Germinal center (tissue), 1 donor: ENCODE measurements around the gene NTNG1.

Source experiments
- DNase-seq: peaks from one replicate; pipeline ENCODE4 v3.0.0; 2012; ENCODE audit warnings: mixed read lengths, low spot score

Gene NTNG1

DNA sequence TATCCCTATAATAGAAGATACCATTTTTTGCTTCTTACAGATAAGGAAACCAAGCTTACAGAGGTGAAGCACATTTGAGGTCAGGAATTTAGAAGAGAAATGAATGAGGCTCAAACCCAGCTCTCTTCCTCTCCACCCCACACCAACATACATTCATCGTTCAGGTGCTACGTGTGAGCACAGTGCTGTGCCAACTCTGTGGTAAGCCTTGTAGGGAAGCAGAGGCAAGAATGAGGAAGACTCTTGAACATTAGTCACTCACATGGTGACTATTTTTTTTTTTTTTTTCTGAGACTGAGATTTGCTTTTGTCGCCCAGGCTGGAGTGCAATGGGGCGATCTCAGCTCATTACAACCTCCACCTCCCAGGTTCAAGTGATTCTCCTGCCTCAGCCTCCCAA lies 314.0 kb downstream of the NTNG1 start:
- no peak for DNase-seq

DNA sequence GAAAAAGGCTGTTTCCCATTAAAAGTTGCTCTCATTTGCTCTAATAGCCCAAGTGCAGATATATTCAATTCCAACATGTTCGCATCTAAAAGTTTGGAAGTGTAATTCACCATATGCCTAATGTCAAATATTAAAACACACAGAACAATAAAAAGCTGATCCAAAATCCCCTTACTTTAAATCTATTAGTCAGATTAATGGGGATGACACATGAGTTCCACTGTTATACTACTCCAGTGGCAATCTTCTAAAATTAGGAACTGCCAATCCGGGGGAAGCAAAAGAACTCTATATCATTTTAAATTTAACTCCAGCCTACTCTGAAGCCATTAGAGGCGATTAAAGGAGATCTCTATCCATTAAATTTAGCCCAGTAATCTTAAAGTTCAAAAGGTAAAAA lies 317.1 kb downstream of the NTNG1 start:
- DNase-seq, result no peak

DNA sequence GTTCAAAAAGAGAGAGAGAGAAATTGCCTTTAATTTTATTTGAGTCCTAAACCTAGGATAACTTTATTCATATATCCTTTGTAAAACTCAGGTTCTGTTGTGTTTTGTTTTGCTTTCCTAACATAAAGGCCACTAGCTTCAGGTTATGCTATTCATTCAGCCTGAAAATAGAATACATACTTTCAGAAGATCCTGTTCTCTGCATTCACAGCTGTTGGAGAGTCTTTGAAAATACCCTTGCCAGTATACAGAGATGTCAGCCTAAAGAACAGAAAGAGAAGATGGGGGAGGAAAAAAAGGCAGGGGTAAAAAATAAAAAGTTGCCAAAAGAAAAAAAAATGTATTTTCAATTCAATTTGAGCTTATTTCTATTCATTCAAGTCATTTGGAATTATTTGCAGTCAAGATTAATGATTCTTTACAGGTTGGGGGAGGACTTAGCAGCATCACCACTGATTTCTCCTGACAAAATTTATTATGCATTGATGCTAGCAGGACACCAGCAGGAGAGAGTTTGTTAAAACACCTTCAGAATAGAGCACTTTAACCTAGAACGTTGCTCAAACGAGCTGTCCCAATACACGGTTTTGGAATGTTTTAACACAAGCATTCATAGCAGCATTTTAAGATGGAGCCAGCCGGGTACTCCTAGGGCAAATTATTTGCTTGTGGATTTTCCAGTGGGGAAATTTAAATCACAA lies 318.5 kb downstream of the NTNG1 start:
- DNase-seq, result no peak

DNA sequence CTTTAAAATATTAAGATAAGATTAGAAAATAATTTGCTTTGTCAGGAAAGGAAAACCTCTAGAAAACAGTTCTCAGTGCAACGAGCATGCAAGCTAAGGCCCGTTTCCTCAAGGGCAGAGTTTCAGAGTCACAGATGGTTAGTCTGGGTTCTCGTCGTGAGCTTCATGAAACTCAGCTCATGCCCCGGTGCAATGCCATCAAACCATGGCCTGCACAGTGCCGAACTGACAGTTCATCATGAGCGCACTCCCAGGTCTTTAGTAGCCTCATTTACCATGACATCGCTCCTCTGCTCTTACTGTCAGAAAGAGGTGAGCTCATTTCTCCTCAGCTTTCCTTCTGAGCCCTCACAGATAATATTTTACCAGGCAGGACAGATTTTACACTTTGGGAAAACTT lies 319.2 kb downstream of the NTNG1 start:
- DNase-seq, result no peak

DNA sequence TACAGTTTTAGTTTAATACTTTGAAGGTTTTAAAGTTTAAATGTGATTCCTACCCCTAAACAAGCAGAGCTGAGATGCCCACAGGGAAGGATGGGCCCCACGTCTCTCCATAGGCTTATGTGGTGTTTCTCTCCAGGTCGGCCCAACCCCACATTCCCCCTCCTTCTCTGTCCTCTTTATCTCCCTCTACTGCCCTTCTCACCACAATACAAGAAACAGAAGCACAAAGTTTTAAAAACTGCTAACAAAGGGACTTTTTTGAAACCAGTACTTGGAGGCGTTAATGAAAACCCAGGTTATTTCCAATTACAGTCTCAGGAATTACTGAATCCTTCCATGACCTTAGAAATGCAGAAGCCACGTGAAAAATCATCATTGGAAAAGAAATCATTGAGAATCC lies 324.0 kb downstream of the NTNG1 start:
- no peak for DNase-seq

DNA sequence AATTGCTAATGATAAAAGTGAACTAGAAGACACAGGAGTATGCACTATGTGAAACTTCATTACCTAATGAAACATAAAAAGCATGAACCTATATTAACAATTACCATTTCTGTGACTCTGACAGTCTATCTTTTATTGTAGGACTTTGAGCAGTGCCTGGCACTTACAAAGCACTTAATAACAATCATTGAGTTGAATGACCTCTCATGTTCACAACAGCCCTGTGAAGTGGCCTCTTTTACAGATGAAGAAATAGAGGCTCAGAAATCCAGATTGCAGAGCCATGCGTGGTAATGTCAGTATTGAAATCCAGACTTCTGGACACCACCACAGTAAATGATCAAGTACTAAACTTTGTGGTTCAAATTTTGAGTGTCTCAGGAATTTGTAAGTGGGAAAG lies 326.4 kb downstream of the NTNG1 start:
- no peak for DNase-seq

DNA sequence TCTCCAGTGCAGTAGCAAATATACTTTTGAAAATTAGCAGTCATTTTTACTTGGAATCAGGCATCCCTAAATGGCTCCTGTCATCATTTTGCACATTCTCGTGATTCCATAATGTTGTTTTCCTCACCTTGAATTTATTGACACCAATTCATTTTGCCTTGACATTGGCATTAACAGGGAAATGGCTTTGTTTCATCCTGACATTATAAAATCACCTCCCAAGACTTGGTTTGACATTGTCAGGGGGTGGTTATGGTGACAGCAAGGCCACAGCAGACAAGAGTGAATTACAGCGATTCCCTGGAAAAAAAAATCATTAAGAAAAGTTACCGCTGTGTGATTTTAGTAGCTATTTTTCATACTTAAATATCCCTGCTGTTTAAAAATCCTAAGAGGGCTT lies 327.0 kb downstream of the NTNG1 start:
- no peak for DNase-seq

DNA sequence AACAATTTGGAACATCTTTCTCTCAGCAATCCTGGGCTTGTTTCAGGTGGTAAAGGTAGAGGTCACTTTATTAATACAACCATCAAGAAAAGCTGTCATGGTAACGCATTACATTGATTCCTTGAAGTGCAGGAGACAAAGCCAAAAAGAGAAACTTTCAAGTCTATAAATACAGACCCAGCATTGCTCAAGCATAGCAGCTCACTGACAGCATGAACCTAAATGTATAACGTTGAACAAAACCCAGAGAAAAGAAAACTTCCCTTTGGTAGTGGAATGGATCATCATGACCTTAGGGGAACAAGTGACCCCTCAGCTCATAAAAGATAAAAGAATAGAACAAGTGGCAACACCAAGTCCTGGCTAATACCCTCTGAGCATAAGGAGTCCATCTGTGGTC lies 332.2 kb downstream of the NTNG1 start:
- DNase-seq, result no peak

DNA sequence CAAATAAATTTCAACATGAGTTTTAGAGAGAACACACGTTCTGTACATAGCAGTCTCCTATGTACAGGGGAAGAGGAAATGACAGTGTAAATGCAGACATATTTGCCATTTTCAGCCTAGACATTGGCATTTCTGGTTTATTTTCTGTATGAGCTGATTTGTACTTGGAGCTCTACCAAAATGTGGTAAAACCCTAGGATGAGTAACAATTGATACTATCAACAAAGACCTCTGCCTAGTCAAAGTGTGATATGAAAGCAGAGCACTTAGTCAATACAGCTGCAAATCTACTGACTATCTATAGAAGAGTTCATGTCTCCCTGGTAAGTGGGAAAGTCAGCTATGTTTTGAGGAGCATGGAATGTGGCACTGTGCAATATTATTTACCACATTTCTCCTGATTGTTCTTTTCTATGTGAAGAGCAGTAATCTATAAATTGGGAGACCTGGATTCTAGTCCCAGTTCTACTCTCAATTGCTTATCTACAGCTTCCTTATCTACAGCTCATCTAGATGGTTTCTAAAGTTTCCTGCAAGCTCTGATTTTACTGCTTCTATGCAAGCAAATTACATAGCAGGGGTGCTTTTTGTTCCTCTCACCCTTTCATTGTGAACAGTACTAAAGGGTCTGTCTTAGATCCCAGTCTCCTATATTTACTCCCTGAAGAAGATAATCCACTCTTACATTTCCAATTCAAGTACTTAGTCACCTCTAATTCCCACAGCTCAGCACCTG lies 334.2 kb downstream of the NTNG1 start:
- no peak for DNase-seq

DNA sequence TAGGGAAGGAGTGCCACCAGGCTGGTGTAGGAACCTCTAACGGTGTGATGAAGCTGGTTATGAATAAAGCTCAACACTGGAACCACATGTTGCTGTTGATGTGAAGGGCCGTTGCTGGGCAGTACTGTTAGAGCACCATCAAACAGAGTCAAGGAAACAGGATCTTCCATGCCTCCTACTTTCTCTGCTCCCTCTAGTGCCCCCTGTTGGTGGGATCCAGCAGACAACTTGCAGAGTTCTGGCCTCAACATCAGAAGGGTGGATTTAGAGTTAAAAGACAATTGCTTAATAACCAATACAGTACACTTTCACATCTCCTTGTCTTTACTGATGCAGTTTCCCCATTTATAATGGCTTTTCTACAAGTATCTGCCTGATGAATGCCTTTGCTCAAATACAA lies 336.4 kb downstream of the NTNG1 start:
- DNase-seq, result peak; percentile 4

DNA sequence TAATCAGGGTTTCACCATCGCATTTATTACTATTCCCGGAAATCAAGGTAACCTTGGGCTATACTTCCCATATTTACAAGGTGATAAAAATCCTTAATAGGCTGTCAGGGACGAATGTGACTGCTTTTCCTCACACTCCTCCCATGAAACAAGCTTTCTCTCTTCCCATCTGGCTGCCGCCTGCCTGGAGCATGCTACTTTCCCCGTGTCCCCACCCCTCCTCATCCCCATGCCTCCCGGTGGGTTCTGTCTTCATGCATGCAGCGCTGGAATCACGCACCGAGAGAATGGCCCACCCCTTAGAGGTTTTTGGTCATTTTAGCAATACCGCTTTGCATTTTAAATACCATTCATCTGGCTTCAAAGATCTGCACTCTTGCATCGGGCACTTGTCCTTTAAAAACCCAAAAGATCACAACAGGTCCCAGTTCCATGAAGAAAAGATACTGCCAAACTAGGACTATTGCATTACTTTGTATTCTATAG lies 339.1 kb downstream of the NTNG1 start:
- no peak for DNase-seq

DNA sequence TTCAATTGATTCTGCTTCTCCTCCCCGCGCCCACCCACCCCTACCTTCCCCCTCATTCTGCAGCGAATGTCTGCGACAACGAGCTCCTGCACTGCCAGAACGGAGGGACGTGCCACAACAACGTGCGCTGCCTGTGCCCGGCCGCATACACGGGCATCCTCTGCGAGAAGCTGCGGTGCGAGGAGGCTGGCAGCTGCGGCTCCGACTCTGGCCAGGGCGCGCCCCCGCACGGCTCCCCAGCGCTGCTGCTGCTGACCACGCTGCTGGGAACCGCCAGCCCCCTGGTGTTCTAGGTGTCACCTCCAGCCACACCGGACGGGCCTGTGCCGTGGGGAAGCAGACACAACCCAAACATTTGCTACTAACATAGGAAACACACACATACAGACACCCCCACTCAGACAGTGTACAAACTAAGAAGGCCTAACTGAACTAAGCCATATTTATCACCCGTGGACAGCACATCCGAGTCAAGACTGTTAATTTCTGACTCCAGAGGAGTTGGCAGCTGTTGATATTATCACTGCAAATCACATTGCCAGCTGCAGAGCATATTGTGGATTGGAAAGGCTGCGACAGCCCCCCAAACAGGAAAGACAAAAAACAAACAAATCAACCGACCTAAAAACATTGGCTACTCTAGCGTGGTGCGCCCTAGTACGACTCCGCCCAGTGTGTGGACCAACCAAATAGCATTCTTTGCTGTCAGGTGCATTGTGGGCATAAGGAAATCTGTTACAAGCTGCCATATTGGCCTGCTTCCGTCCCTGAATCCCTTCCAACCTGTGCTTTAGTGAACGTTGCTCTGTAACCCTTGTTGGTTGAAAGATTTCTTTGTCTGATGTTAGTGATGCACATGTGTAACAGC lies 339.9 kb downstream of the NTNG1 start:
- peak; percentile 58 for DNase-seq

DNA sequence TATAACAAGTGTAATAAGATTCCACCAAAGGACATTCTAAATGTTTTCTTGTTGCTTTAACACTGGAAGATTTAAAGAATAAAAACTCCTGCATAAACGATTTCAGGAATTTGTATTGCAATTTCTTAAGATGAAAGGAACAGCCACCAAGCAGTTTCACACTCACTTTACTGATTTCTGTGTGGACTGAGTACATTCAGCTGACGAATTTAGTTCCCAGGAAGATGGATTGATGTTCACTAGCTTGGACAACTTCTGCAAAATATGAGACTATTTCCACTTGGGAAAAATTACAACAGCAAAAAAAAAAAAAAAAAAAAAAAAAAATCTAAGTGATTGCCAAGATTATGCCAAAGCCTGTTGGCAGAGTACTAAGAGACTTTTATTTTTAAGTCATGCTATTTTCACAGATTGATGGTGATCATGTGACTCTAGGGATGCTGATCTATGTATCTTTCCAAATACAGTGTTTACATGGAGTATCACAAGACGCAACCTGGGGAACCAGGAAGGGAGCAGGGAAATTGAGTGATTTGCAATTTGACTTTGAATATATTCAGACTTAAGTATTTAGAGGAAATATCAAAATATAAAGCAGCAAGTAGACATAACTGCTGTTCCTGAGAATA lies 341.0 kb downstream of the NTNG1 start:
- DNase-seq, result no peak

DNA sequence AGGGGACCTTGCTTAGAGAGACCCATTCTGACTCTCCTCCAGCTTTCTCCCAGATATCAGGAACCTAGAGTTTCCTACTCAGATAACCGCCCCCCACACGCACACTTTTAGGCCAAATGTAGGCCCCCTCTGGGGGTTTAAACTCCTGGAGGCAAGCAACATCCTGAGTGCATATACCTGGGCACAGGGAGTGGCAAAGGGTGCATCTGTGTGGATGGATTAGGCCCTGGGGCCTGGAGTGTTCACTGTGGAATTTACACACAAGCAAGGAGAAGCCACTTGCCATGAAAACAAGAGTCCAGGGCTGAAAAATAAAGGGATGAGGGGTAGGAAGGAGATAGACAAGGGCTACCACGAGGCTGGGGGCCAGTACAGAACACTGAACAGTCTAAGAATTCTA lies 343.1 kb downstream of the NTNG1 start:
- DNase-seq, result no peak

DNA sequence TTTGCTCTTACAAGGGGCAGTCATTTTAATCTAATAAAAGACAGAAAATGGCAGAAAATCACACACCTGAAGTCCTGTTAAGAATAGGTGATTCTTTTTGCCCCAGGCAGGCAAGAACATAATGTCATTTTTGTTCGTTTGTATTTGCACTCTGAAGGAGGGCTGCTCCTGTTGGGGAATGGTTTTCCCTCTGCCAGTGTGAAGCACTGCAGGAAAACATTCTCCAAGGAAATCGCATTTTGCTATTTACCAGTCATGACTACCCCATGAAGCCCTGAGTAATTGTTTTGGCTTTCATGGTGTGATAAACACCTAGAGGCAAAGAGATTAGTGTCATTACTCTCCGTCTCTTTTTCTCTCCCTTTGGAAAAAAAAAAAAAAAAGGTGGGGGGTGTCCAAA lies 345.5 kb downstream of the NTNG1 start:
- DNase-seq, result no peak

DNA sequence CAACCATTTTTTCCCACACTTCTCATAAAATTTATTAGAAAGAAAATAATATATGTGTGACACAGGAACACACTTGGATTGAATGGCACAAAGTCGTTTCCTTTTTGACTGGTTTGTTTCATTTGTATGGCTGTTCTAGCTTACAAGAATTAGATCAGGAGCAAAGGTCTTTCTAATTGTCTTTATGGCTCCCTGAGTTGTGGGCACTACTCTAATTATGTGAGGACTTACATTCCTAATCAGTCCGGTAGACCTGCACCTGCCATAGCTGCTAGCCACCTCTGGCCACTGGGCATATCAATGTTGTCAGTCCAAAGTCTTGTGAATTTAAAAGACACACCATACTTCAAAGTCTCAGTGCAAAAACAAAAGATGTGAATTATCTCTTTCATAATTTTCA lies 346.7 kb downstream of the NTNG1 start:
- DNase-seq, result no peak

DNA sequence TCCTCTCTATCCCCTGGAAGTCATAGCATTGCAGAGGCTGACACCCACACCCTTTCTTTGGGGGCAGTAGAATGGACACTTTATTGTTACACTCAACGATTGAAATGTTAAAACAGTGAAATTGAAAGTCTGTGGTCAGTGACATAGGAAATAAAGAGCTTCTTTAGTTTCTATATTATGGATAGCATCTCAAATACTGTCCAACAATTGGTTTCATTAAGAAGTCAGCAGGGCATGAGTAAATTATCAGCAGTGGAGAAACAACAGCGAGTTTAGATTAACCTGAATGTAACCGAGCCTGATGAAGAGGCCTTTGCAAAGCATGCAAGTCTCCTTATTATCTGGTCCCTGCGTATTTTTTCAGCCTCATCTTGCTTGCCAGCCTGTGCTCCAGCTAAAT lies 350.7 kb downstream of the NTNG1 start:
- DNase-seq, result no peak

DNA sequence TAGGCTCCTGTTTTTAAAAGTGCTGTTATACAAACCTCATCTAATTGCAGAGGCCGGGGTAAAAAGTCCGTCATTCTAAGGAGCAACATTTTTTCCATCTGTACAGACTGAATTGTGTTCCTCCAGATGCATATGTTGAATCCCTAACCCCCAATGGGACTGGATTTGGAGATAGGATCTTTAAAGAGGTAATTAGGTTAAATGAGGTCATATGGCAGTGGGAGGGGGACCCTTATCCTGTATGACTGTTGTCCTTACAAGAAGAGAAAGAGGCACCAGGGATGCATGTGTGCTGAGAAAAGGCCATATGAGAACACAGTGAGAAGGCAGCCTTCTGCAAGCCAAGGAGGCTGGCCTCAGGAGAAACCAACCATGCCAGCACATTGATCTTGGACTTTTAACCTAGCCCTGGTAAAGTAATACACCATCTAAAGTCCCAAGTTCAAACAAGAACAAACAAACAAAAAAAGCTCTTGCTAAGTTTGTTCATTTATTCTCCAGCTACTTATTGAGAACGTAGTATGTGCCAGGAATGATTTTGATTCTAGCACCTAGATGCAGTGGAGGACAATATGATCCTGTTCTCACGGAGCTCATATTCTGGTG lies 352.4 kb downstream of the NTNG1 start:
- no peak for DNase-seq

DNA sequence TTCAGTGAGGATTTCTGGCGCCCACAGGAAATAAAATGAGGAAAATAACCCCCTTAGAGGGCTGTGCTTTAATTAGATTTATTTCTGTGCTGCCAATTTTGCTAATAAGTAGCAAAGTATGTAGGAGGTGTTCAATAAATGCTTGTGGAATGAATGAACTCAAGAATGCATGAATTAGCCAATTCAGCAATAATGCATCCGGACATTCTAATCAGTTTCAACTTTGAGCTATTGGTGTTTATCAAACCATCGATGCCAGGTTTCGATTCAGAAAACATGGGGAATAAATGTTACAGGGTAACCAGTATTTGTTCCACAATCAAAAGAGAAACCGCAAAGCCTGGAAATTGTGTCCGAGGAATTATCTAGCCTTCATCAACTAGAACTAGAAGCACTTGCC lies 353.2 kb downstream of the NTNG1 start:
- no peak for DNase-seq

DNA sequence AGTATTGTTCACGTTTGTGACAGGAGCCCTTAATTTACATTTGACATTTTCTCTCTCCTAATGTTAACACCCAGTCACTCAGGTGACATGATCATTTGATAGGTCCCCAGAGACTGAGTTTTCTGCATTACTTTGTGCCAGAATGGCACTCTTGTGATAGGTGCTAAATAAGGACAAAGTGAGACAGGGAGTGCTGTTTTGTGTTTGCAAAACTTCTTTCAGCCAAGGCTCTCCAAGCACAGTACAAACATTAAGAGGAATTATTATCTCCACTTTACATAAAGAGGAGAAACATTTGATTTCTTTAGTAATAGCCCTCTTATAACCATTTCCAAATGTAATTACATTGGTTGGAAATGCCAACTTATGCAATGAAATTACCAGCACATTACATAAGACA lies 355.2 kb downstream of the NTNG1 start:
- no peak for DNase-seq

DNA sequence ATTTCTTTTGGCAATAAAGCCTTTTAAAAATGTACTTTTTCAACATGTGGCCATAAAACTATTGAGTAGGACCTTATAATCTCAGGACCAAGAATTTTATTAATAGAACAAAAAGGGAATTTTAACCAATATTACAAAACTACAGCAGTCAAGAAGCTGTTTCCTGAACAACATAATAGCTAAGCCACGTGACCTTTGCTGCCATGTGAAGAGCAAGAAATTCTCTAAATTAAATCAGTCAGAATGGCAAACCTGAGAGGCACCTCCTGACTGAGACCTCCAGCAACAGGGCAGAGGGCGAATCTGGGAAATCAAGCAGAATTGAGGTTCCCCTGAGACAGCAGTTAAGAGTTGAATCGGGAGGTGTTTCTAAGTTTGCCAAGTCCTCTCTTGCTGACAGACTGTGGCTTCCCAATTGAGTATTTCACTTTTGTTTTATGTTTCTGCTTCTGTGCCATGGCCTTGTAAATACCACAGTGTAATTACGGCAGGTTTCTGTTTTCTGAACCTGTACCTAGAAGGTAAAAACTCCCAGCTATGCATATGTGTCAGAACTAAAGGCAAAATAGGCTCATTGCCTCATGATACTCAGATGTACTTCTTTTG lies 358.4 kb downstream of the NTNG1 start:
- no peak for DNase-seq
